CD4-positive, alpha-beta T cell treated with Interleukin-6 for 4 hours (primary cell): ENCODE data around the gene AGPAT4.
"Not testable (repeated sequence)": the region's sequence is repeated elsewhere in the genome, so short reads cannot be mapped to it uniquely, and the experiment has no call there.

Source experiments
- DNase-seq: peaks from one replicate; pipeline ENCODE4 v3.0.0-alpha.2; 2020; ENCODE audit warnings: mixed read lengths

The AGPAT4 gene

DNA sequence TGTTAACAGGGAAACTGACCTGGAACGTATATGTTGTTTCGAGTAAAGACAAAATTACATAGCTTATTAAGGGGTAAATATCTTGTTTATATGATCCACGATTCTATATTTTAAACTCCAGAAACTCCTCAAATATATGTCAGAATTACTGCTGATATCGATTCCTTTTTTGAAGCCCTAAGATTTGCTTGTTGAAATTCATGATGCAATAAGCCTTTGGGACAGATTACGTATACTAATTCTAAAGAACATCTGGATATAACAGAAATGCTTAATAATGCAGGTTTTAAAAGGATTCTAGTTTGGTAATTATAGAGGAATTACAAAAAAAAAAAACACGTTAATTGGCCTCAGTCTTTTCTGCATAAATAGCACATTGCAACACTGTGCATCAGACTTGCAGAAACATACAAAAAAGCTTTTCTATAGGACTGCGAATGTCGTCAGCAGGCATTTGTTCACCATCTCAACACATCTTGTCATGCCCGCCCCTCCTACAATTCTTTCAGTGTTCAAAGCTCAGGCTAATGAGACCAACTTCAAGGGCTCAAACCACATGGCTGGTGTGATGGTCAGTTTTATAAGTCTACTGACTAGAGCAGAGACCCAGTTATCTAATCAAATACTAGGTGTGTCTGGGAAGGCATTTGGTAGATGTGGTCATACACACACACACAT, 74.9 kb downstream of the AGPAT4 start:
- no peak for DNase-seq

DNA sequence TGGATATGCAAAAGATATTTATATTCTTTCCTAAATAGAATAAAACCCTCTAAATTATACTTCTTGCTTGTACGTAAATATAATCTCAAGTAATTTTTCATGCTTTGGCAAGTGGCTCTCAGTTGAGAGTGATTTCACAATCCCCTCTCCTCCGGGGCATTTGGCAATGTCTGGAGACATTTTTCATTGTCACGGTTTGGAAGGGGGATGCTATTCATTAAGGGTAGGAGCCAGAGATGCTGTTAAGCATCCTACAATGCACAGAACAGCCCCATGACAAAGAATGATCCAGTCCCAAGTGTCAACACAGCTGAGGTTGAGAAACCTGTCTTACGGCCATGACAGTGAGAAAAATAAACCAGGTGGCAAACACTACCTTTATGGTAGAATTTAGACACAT, 75.7 kb downstream of the AGPAT4 start:
- DNase-seq = no peak

DNA sequence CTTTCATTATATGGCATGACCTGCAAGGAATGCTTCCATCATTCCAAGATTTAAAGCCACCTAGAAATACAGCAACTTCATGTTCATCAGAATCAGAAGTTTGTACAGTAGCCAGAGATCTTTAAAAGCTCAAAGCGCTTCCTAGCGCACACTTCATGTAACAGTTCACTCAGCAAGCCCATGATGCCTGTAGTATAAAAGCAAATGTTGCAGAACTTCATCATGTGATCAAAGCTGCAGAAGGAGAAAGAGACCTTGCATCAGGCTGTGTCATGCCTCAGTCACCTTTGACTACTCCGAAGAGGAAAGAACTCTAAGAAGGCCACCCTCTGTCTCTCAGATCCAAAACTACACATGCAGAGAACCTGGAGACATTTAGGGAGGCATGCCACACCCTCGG, 78.5 kb downstream of the AGPAT4 start:
- no peak for DNase-seq

DNA sequence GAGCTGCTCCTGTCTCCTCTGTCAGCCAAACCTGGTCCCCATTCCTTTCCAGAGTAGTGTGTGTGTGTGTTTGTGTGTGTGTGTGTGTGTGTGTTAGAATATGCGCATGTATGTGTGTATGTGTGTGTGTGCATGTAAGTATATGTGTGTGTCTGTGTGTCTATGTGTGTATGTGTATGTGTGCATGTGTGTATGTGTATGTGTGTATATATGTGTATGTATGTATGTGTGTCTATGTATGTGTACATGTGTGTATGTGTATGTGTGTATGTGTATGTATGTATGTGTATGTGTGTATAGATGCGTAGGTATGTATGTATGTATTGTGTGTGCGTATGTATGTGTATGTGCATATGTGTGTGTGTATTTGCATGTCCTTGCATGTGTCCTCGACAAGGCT, 79.5 kb downstream of the AGPAT4 start:
- DNase-seq = no peak

DNA sequence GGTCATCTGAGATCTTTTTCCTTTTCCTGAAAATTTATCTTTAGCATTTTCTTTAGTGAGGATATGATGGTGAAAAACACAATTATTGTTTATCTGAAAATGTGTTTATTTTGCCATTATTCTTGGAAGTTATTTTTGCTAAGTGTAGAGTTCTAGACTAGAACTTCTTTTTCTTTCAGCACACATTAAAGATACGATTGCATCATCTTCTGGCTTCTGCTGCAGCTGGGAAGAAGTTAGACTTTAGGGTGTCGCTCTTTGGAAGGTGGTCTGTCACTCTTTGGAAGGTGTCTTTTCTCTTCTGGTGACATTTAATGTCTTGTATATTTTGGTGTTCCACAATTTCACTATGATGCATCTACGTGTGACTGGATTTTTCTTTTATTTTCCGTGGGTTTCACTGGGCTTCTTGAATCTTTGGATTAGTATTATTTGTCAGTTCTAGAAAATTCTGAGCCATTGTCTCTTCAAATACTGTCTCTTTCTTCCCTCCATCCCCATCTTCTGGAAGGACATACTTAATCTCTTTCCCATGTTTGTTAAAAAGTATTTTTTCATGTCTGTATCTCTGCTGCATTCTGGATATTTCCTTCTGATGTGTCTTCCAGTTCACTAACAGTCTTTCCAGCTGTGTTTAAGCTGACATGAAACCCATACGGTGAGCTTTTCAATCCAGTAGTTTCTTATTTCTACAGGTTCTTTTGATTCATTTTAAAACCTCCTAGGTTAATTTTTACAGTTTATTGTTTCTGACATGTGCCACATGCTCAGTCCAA, 81.0 kb downstream of the AGPAT4 start:
- DNase-seq = no peak

DNA sequence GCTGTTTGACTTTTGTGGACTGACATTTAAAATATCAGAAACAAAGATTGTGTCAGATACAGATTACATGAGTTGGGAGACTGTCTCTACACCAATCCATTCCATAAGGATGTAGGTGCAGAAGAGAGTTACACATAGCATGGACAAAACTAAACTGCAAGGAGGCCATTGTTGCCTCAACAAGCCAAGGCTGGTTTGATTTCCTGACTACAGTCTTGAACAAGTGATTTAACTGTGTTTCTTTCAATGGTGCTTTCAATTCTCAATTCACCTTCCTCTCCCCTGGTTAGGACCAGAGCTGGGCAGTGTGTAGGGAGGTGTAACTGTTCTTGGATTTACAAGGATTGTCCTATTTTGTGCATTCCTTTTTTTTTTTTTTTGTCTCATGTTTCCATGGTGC, 82.2 kb downstream of the AGPAT4 start:
- DNase-seq = no peak

DNA sequence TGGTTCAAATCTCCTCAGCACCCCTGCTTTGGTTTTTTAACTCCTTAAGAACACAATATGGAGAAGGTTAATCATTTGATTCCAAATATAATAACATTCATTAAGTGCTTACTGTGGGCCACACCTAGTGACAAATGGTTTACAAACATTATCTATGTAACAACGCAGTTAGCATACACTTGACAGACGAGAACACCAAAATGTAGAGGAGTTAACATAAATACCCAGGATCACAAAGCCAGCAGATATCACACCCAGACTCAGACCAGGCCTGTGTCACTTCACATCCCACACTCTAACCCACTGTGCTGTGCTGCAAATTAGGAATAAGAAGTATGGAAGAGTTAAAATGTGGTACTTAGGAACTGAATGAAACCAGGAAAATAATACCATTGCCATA, 82.9 kb downstream of the AGPAT4 start:
- no peak for DNase-seq

DNA sequence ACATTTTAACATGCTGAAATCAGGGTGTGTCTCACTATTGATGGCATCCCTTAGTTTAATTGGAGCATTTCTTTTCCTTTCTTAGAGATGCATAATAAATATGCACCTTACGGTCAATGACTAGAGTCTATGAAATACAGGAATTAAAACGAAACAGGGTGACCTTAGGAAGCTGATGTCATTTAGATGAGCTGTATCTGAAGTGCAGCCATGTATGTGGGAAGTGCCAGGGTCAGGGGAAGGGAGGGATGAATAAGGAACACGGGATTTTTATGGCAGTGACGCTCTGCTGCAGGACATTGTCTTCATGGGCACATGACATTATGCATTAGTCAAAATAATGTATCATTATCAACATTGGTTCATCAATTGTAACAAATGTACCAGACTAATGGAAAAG, 84.0 kb downstream of the AGPAT4 start:
- no peak for DNase-seq

DNA sequence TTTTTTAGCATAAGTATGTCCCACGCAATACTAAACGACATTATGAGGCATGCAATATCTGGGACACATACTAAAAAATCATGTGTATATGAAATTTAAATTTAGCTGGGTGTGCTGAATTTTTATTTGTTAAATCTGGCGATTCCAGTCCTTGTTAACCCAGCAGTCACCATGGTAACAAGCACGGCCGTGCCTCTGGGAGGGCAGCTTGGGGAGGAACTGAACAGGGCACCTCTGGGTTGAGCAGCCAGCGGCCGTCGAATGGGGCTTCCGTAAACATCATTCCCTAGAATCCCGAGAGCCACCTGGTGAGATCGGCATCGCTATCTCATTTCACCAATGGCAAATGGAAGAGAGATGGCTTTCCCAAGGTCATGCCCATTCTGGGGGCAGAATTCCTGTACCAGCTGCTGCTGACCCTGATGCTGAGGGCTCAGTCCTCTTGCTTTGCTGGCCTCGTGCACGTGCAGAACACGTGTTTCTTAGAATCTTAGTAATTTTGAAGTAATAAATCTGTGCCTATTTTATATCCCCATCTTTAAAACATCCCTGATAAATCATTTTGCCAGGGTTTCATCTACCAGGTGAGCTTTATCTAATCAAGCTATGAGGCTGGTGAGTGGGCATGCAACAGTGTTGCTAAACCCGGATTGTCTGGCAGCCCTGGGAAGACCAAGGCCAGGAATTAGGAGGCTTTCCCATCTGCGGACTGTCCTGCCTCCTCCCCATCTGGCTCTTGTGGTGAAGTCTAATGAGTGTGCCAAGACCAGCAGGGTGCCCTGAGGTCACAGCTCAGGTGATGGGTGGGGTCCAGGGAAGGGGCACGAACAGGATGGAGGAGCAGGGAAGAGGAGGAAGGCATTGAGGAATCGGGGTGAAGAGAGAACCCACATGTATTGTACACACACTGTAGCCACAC, 85.1 kb downstream of the AGPAT4 start:
- no peak for DNase-seq

DNA sequence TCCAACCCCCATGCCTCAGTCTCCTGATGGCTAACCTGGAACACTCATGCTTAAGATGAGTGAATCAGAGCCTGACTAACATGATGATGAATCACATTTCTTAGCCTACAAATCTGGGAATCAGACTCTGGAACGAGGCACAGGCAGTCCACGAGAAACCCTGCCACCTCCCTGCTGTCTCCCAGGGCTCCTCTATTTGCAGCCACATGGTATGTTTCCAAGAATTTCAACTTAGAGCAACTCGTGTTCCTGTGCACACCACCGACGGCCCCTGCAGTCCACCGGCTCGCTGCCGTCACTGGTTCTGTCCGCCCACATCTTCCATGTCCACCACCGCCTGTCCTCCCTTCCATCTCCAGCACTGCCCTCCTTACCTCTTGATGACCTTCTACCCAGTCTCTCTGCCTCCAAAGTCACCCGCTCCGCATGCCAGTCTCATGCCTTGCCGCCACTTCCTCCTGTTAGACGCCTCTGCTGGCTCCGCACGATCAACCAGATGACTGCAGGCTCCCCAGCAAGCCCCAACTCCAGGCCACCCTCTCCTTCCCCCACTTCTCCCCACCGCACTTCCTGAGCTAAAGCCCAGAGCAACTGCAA, 87.6 kb downstream of the AGPAT4 start:
- no peak for DNase-seq

DNA sequence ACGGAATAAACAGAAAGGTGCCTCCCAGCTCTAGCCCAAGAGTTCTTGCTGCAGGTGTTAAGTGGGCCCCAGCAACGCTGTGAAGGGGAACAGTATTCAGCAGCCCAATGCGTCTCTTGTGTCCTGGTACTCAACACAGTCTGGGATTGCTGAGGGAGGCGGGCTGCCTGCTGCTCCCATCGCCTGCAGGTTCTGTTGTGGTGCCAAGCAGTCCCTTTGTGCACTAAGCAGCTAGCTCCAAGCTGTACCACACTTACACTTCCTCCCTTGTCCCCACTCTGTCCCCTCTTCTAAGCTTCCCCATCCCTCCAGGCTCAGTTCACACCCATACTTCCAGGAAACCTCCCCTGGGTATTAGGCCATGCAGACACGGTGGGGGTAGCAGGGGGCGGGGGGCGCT, 92.7 kb downstream of the AGPAT4 start:
- DNase-seq = no peak

DNA sequence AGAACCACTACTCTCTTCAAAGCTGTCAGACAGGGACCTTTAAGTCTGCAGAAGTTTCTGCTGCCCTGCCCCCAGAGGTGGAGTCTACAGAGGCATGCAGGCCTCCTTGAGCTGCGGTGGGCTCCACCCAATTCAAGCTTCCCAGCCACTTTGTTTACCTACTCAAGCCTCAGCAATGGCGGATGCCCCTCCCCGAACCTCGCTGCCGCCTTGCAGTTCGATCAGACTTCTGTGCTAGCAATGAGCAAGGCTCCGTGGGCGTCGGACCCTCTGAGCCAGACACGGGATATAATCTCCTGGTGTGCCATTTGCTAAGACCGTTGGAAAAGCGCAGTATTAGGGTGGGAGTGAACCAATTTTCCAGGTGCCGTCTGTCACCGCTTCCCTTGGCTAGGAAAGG, 95.7 kb downstream of the AGPAT4 start:
- not testable (repeated sequence) for DNase-seq

DNA sequence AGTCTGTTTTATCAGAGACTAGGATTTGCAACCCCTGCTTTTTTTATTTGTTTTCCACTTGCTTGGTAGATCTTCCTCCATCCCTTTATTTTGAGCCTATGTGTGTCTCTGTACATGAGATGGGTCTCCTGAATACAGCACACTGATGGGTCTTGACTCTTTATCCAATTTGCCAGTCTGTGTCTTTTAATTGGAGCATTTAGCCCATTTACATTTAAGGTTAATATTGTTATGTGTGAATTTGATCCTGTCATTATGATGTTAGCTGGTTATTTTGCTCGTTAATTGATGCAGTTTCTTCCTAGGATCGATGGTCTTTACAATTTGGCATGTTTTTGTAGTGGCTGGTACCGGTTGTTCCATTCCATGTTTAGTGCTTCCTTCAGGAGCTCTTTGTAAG, 97.4 kb downstream of the AGPAT4 start:
- DNase-seq = not testable (repeated sequence)

DNA sequence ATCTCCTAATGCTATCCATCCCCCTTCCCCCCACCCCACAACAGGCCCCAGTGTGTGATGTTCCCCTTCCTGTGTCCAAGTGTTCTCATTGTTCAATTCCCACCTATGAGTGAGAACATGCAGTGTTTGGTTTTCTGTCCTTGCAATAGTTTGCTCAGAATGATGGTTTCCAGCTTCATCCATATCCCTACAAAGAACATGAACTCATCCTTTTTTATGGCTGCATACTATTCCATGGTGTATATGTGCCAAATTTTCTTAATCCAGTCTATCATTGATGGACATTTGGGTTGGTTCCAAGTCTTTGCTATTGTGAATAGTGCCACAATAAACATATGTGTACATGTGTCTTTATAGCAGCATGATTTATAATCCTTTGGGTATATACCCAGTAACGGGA, 101.1 kb downstream of the AGPAT4 start:
- DNase-seq = not testable (repeated sequence)

DNA sequence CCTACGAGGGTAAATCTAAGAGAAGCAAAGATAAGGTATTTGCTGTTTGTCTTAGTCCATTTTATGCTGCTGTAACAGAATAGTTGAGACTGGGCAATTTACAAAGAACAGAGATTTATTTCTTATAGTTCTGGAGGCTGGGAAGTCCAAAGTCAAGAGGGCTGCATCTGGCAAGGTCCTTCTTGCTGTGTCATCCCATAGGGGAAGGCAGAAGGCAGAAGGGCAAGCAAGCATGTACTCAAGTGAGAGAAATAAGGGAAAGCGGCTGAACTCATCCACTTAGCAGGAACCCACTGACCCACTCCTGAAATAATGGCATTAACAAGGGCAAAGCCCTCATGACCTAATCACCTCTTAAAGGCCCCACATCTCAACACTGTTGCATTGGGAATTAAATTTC, 102.7 kb downstream of the AGPAT4 start:
- DNase-seq = no peak

DNA sequence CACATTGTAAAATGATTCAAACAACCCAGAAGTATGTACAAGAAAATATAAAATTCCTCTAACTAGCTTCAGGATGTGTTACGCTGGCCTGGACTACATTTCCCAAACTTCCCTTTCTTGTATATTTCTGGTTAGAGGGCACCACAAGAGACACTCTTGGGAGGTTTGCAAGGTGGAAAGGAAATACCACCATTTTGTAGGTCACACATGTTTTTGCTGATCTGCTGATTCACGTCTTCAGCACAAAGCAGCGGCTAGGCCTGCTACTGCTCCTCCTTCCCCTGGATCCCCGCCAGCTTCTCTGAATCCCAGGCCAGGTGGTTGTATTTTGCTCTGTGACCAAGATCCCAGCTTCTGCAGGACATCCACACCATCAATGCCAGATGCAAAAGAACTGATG, 104.2 kb downstream of the AGPAT4 start:
- no peak for DNase-seq

DNA sequence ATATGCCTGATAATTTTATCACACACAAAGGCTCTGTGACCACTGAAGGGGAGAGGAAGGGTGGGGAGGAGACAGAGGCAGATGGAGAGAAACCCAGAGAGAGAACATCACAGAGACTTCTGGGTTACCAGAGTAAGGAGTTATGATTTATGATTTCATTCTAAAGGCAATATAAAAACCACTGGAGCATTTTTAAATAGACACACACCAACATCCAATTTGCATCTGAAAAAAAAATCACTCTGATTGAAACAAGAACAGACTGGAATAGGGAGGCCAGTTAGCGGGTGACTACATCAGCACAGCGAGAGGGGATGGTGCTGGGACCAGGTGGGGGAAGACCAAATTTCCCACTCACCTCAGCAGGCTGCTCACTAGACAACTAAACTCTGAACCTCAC, 104.8 kb downstream of the AGPAT4 start:
- no peak for DNase-seq

DNA sequence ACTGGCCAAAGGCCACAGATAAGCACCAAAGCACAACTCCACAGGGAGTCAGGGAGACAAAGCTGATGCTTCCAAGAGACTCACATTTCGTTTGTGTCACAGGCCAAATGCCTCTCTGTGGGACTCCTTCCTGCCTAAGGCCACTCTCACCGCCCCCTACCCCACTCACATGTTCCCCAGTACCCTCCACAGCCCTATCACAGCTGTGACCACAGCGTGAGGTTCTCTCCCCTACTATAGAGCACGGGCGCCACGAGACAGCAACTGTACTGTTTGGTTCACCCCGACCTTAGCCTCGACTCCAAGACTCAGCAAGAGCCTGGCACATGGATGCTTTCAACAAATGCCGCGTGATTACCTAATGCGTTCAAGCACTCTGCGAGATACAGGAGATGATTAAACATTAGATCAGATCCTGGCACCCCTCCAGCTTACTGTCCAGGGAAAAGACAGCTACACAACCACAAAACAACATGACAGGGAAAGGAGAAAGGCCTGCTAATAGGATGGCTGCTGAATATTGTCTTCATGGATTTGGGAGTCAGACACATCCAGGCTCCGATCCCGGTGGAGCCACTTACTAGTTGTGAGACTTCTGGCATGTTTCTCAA, 105.5 kb downstream of the AGPAT4 start:
- DNase-seq = no peak

DNA sequence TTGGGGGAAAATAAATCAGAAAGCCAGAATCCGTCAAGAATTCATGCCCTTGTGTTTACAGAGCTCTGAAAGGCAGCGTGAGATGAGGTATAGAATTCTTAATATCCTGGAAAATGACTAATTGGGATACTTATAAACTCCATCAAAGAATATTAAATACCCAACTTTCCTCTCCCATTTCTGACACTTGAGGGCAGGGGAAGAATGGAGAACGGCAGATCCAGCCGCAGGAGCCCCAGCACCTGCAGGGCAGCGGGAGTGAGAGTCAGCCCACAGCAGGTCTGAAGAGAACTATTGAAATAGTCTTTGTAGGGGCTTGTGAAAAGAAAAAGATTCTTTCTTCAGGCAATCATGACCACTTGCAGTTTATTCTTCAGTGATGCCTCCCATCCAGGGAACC, 107.2 kb downstream of the AGPAT4 start:
- DNase-seq = no peak

DNA sequence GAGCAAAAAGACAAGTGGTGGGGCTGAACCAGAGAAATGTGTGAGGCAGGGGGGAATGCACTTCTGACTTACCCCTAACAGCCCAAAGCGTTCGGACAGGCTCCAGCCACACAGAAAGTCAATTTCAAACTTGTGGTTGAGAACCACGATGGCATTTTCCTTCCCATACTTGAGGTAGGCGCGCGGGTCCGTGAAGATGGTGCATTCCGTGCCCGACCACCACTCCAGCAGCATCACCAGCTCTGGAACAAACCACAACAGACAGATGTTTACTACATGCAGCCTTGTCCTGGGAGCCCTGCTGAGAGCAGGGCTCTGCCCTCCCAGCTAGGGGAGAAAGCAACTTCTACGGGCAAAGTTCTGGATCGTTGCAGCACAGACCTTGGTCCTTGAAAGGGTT, 107.7 kb downstream of the AGPAT4 start:
- DNase-seq = no peak

DNA sequence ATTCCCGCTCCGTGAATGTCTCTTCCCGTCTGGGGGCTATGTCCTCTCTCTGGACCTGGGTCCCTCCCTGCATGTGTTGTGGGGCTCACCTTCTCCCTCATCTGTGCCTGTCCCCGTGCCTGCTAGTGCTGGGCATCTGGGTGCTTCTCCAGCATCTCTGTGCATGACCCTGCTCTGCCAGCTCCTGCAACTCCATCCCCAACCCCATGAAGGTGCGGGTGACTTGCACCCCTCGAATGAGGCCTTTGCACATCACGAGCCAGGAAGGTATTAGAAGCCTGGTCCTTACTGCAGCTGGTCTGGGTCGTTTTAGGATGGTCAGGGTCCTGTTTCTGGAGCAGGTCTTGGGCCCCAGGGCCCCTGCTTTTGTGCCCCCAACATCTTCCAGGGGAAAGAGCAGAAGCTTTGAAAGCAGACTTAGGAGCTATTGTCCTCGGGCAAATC, 109.7 kb downstream of the AGPAT4 start:
- no peak for DNase-seq

DNA sequence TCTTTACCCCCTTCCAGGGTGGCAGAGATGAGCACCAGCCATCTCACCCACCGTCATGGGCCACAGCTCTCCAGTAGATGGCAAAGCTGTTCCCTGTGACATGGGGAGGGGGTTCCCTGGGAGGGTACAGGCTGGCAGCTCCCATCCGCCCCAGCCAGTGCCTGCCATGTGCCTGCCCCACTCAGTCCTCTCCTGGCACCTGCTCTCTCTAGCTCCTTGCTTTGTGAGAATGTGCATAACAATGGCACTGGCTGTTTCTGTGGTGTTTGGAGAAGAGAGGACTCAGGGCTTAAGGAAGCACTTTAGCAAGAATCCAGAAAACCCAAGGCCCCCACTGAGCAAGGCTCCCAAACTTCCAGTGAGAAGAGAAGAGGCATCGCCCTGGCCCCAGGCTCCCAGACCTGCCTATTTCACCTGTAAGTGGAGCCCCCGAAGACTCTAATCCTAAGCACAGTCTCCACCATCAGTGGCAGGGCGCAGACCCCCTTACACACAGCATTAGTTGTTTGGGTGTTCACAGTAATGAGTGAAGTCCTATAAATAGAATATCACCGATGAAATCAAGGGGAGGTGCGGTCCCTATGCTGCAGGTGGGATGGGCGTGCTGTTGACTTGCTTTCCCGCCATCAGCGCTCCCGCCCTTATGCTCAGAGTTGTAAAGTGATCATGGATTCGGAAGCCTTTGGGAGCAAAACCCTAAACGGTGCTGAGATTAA, 110.2 kb downstream of the AGPAT4 start:
- no peak for DNase-seq
